BJ (cell line): ENCODE results near the gene RNF121. TPM values are rescaled to one million over a fixed set of nuclear protein-coding genes. Genes with fewer than 3 reads are reported as not detected.

Source experiments
- CTCF ChIA-PET: fragments of 350-600 bp; formaldehyde crosslinking; extraction: SDS; loops from one replicate; lab custom pipeline; 2021; ENCODE audit warnings: antibody characterized with exemption, inconsistent platforms; lab: Yijun Ruan, JAX
- POLR2A ChIA-PET: fragments of 300-600 bp; sonication (Branson Sonifier 250); formaldehyde crosslinking; extraction: SDS; loops from one replicate; lab custom pipeline; 2021; ENCODE audit warnings: antibody characterized with exemption; lab: Charles Lee
- DNase-seq: peaks from one replicate; pipeline ENCODE4 v3.0.0-alpha.2; 2011; ENCODE audit warnings: low read depth
- H3K27me3 ChIP-seq: 2 replicates; pipeline ENCODE4 v1.6.0; 2011; ENCODE audit warnings: low read length; ENCODE audit not compliant: control insufficient read depth, insufficient read depth
- H3K36me3 ChIP-seq: 2 replicates; pipeline ENCODE4 v1.5.1; 2011; ENCODE audit warnings: low read length; ENCODE audit not compliant: control insufficient read depth, insufficient read depth
- H3K4me3 ChIP-seq: 2 replicates; pipeline ENCODE4 v1.5.1; 2011; ENCODE audit warnings: low read depth, mild to moderate bottlenecking, control low read depth, low read length
- polyA plus RNA-seq: library from polyadenylated mRNA; depleted of rRNA; stranded (reverse); fragments of >200 nt; gene quantifications from 2 replicates; pipeline ENCODE4 v1.2.3, GENCODE V29; 2011
- TF ChIP-seq, protein P1 (sequence below): IDR thresholded peaks from 2 replicates; pipeline ENCODE4 v1.5.1; 2011; ENCODE audit warnings: low read depth, mild to moderate bottlenecking, control low read depth, inconsistent platforms, low read length, moderate library complexity; ENCODE audit not compliant: insufficient read depth

The RNF121 gene
- polyA plus RNA-seq, 1 experiment, result 77.3 TPM

DNA sequence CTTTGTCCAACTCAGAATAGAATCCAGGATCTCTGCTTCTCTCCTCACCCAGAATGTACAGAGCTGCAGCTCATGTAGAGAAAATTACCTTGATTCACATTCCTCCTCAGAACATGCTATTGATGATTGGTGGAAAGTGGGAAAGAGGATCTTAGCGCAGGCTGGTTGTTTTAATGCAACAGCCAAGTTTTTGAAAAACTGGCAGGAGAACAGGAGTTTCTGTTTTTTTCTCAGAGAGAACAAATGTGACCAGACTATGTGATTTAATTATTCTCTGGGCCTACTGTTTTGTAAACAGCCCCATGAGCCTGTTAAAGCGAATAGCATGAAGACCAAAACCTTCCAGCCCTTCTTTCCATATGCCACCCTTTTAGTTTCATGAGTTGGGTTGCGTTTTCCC lies 50.8 kb downstream of the RNF121 start:
- Histone ChIP-seq H3K27me3 (no peaks in the 10 kb centered on the region), H3K4me3 (no peak overlapping the region), H3K36me3 (peaks cover 6% of the 10 kb centered on the region)
- ChIA-PET CTCF (interaction anchor here (1.0 to 5.0 kb wide), 8 partner anchors 35 to 455 kb away, joined by 3 to 38 read pairs (median 10); partner anchors contain the start of gene CLPB), POLR2A (no interaction called here)
- TF ChIP-seq, protein P1, sequence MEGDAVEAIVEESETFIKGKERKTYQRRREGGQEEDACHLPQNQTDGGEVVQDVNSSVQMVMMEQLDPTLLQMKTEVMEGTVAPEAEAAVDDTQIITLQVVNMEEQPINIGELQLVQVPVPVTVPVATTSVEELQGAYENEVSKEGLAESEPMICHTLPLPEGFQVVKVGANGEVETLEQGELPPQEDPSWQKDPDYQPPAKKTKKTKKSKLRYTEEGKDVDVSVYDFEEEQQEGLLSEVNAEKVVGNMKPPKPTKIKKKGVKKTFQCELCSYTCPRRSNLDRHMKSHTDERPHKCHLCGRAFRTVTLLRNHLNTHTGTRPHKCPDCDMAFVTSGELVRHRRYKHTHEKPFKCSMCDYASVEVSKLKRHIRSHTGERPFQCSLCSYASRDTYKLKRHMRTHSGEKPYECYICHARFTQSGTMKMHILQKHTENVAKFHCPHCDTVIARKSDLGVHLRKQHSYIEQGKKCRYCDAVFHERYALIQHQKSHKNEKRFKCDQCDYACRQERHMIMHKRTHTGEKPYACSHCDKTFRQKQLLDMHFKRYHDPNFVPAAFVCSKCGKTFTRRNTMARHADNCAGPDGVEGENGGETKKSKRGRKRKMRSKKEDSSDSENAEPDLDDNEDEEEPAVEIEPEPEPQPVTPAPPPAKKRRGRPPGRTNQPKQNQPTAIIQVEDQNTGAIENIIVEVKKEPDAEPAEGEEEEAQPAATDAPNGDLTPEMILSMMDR, result no peak
- no peak for DNase-seq

DNA sequence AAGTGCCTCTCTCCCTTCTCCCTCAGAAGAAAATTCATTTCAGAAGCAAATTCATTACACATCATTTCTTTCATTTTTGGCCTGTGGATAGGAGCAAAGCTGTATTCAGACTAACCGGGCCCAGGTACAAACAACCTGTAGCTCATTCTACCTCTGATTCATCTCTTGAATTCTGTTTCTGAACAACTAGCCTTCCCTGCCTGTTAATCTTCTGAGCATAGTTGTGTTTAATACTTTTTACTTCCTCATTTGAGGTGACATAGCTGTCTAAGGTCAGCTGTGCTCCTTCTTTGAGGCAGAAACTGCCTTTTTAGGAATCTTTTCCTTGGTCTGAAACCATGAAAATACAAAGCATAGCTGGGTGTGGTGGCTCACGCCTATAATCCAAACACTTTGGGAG lies 57.3 kb downstream of the RNF121 start:
- CTCF ChIA-PET, result interaction anchor here (0.7 to 3.9 kb wide), 5 partner anchors 9 to 445 kb away, joined by 3 to 30 read pairs (median 5); no protein-coding TSS in a partner anchor
- TF ChIP-seq, protein P1, result no peak
- Histone ChIP-seq H3K4me3 (no peak overlapping the region), H3K27me3 (no peaks in the 10 kb centered on the region), H3K36me3 (peaks cover 7% of the 10 kb centered on the region)
- DNase-seq, result no peak
- POLR2A ChIA-PET, result no interaction called here

DNA sequence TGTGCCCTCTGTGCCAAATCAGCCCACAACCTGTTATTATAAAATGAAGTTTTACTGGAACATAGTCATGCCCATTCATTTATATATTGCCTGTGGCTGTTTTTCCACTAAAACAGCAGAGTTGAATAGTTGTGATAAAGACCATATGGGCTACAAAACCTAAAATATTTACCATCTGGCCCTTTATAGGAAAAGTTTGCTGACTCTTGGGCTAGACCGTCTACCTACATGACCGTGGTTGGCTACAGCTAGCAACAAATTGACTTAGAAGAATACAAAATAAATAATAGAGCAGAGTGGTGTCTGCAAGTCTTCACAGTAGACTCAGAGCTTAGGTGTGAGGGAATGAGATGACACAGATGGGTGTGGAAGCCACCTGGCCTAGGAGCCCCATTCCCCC lies 58.7 kb downstream of the RNF121 start:
- ChIA-PET CTCF (interaction anchor here (1.2 to 3.9 kb wide), 7 partner anchors 10 to 444 kb away, joined by 3 to 30 read pairs (median 6); partner anchors contain the start of gene IL18BP), POLR2A (interaction anchor here (0.6 kb wide), 1 partner anchor 43 kb away, joined by 3 read pairs; no protein-coding TSS in a partner anchor)
- Histone ChIP-seq H3K36me3 (peaks cover 7% of the 10 kb centered on the region), H3K27me3 (no peaks in the 10 kb centered on the region), H3K4me3 (no peak overlapping the region)
- DNase-seq, result no peak
- TF ChIP-seq, protein P1, result no peak

DNA sequence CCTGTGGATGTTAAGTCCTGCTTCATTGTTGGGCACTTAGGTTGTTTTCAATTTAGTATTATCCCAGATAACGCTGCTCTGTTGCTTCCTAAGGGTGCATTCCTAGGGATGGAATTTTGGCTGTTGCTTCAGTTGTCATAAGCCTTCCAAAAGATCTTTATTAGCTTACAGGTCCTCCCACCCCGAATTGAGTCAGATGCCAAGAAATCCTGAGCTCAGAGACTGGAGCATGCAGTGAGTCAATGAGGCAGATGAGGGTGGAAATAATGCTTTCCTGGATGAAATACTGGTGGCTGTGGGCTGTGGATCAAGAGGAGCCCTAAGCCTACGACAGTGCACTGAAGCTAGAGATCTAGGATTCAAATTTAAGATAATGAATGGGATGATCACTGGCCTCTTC lies 59.2 kb downstream of the RNF121 start:
- Histone ChIP-seq H3K36me3 (peaks cover 7% of the 10 kb centered on the region), H3K4me3 (no peak overlapping the region), H3K27me3 (no peaks in the 10 kb centered on the region)
- ChIA-PET CTCF (interaction anchor here (1.2 to 3.9 kb wide), 7 partner anchors 11 to 443 kb away, joined by 3 to 30 read pairs (median 6); partner anchors contain the start of gene IL18BP), POLR2A (interaction anchor here (0.6 kb wide), 1 partner anchor 42 kb away, joined by 3 read pairs; no protein-coding TSS in a partner anchor)
- TF ChIP-seq, protein P1, result no peak
- DNase-seq, result peak; percentile 81

DNA sequence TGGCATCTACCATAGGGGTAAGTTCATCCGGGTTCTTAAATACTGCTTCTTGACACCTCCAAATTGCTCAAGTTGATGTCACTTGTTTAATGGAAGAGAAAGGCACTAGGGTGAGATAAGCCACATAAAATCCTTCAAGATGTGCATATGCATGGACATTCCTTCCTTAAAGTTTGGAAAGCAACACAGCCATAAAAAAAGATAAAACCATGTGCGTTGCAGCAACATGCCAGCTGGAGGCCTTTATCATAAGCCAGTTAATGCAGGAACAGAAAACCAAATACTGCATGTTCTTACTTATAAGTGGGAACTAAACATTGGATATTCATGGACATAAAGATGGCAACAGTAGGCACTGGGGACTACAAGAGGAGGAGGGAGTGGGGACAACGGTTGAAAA lies 61.9 kb downstream of the RNF121 start:
- TF ChIP-seq, protein P1, result no peak
- no peak overlapping the region for H3K4me3 ChIP-seq
- H3K27me3 ChIP-seq, result no peaks in the 10 kb centered on the region
- no peak for DNase-seq
- ChIA-PET CTCF (interaction anchor here (0.9 to 3.6 kb wide), 3 partner anchors 8 to 193 kb away, joined by 3 to 21 read pairs (median 13); partner anchors contain the start of gene IL18BP), POLR2A (no interaction called here)
- peaks cover 3% of the 10 kb centered on the region for H3K36me3 ChIP-seq
